WI38 (cell line): ENCODE results near the gene ASPN.

ENCODE experiments used
- H3K4me3 ChIP-seq: 2 replicates; pipeline ENCODE4 v1.5.1; 2011; ENCODE audit warnings: low read depth, mild to moderate bottlenecking, control low read depth, low read length
- CTCF ChIP-seq: IDR thresholded peaks from 2 replicates; pipeline ENCODE4 v1.5.1; 2012; ENCODE audit warnings: low read depth, mild to moderate bottlenecking, control low read depth, low read length

ASPN gene

GRCh38 chr9:92457576-92457975, 24.7 kb downstream of the ASPN start:
- no peak overlapping the region for H3K4me3 ChIP-seq
- TF ChIP-seq CTCF = no peak

- H3K4me3 ChIP-seq = no peak overlapping the region
- 0 out of 2 replicates have a peak, but pooled peaks have one; percentile 4 for TF ChIP-seq CTCF
These were observed 27.1 kb downstream of the ASPN start for GRCh38 chr9:92455217-92455616.

- H3K4me3 ChIP-seq = no peak overlapping the region
- TF ChIP-seq CTCF = no peak
These were observed 35.8 kb downstream of the ASPN start for GRCh38 chr9:92446536-92446935.

GRCh38 chr9:92444841-92445240, 37.5 kb downstream of the ASPN start:
- TF ChIP-seq CTCF = no peak
- no peak overlapping the region for H3K4me3 ChIP-seq

GRCh38 chr9:92440751-92441046, 41.6 kb downstream of the ASPN start:
- no peak for TF ChIP-seq CTCF
- no peak overlapping the region for H3K4me3 ChIP-seq

GRCh38 chr9:92439921-92440750, 42.2 kb downstream of the ASPN start:
- no peak for TF ChIP-seq CTCF
- no peak overlapping the region for H3K4me3 ChIP-seq

- no peak; the same call in 1 of the 2 replicates for TF ChIP-seq CTCF
- no peak overlapping the region for H3K4me3 ChIP-seq
These were observed 43.3 kb downstream of the ASPN start for GRCh38 chr9:92438900-92439526.
